ENCODE results near the gene ATXN7L1.

ATXN7L1 gene

GRCh38 chr7:105911961-105912575, 35.7 kb upstream of the ATXN7L1 start:
- no peaks in the 10 kb centered on the region for H3K4me1 ChIP-seq (ENCODE audit: insufficient read depth, insufficient read length)
- H3K27me3 ChIP-seq (ENCODE audit: insufficient read depth, insufficient read length): no peaks in the 10 kb centered on the region
- DNase-seq (ENCODE audit: low read depth, low spot score): no peak
- H3K4me3 ChIP-seq (ENCODE audit: insufficient read length, low read depth): no peak overlapping the region
- H3K36me3 ChIP-seq (ENCODE audit: insufficient read depth, insufficient read length, low read length): peaks cover 10% of the 10 kb centered on the region
- H3K9me3 ChIP-seq (ENCODE audit: insufficient read depth, low read length): peaks cover 10% of the 10 kb centered on the region; the same call in 1 of the 2 replicates
- TF ChIP-seq SUZ12 (IDR thresholded peaks at IDR 0.05; ENCODE audit: extremely low read depth, insufficient read depth, insufficient read length): no peak
- TF ChIP-seq YY1 (IDR thresholded peaks at IDR 0.05; ENCODE audit: insufficient read depth, insufficient read length): no peak
- no peak for TF ChIP-seq ZNF274 (IDR thresholded peaks at IDR 0.05; ENCODE audit: low read depth, low read length)
- H3K9ac ChIP-seq (ENCODE audit: insufficient read length, low read depth): no peak overlapping the region

- H3K36me3 ChIP-seq (ENCODE audit: insufficient read depth, insufficient read length, low read length): peaks cover 10% of the 10 kb centered on the region
- no peaks in the 10 kb centered on the region for H3K27me3 ChIP-seq (ENCODE audit: insufficient read depth, insufficient read length)
- no peaks in the 10 kb centered on the region for H3K4me1 ChIP-seq (ENCODE audit: insufficient read depth, insufficient read length)
- no peak overlapping the region for H3K9ac ChIP-seq (ENCODE audit: insufficient read length, low read depth)
- no peak for TF ChIP-seq SUZ12 (IDR thresholded peaks at IDR 0.05; ENCODE audit: extremely low read depth, insufficient read depth, insufficient read length)
- TF ChIP-seq YY1 (IDR thresholded peaks at IDR 0.05; ENCODE audit: insufficient read depth, insufficient read length): no peak
- no peak for TF ChIP-seq ZNF274 (IDR thresholded peaks at IDR 0.05; ENCODE audit: low read depth, low read length)
- H3K9me3 ChIP-seq (ENCODE audit: insufficient read depth, low read length): peaks cover 10% of the 10 kb centered on the region; the same call in 1 of the 2 replicates
- DNase-seq (ENCODE audit: low read depth, low spot score): no peak
- H3K4me3 ChIP-seq (ENCODE audit: insufficient read length, low read depth): no peak overlapping the region
Measured at GRCh38 chr7:105910172-105910571, 33.8 kb upstream of the ATXN7L1 start.

GRCh38 chr7:105909742-105910141, 33.3 kb upstream of the ATXN7L1 start:
- Histone ChIP-seq H3K36me3 (ENCODE audit: insufficient read depth, insufficient read length, low read length) (peaks cover 7% of the 10 kb centered on the region), H3K4me3 (ENCODE audit: insufficient read length, low read depth) (no peak overlapping the region), H3K9ac (ENCODE audit: insufficient read length, low read depth) (no peak overlapping the region), H3K4me1 (ENCODE audit: insufficient read depth, insufficient read length) (no peaks in the 10 kb centered on the region), H3K9me3 (ENCODE audit: insufficient read depth, low read length) (peaks cover 10% of the 10 kb centered on the region; the same call in 1 of the 2 replicates), H3K27me3 (ENCODE audit: insufficient read depth, insufficient read length) (no peaks in the 10 kb centered on the region)
- TF ChIP-seq ZNF274 (IDR thresholded peaks at IDR 0.05; ENCODE audit: low read depth, low read length) (no peak), YY1 (IDR thresholded peaks at IDR 0.05; ENCODE audit: insufficient read depth, insufficient read length) (no peak), SUZ12 (IDR thresholded peaks at IDR 0.05; ENCODE audit: extremely low read depth, insufficient read depth, insufficient read length) (no peak)
- DNase-seq (ENCODE audit: low read depth, low spot score): no peak

GRCh38 chr7:105907129-105907846, 30.9 kb upstream of the ATXN7L1 start:
- Histone ChIP-seq H3K9me3 (ENCODE audit: insufficient read depth, low read length) (peaks cover 10% of the 10 kb centered on the region; the same call in 1 of the 2 replicates), H3K9ac (ENCODE audit: insufficient read length, low read depth) (no peak overlapping the region), H3K4me3 (ENCODE audit: insufficient read length, low read depth) (no peak overlapping the region), H3K27me3 (ENCODE audit: insufficient read depth, insufficient read length) (no peaks in the 10 kb centered on the region), H3K36me3 (ENCODE audit: insufficient read depth, insufficient read length, low read length) (peaks cover 7% of the 10 kb centered on the region), H3K4me1 (ENCODE audit: insufficient read depth, insufficient read length) (no peaks in the 10 kb centered on the region)
- TF ChIP-seq YY1 (IDR thresholded peaks at IDR 0.05; ENCODE audit: insufficient read depth, insufficient read length) (no peak), ZNF274 (IDR thresholded peaks at IDR 0.05; ENCODE audit: low read depth, low read length) (no peak), SUZ12 (IDR thresholded peaks at IDR 0.05; ENCODE audit: extremely low read depth, insufficient read depth, insufficient read length) (no peak)
- DNase-seq (ENCODE audit: low read depth, low spot score): no peak

GRCh38 chr7:105906695-105907094, 30.3 kb upstream of the ATXN7L1 start:
- Histone ChIP-seq H3K36me3 (ENCODE audit: insufficient read depth, insufficient read length, low read length) (peaks cover 7% of the 10 kb centered on the region), H3K27me3 (ENCODE audit: insufficient read depth, insufficient read length) (no peaks in the 10 kb centered on the region), H3K9ac (ENCODE audit: insufficient read length, low read depth) (no peak overlapping the region), H3K4me3 (ENCODE audit: insufficient read length, low read depth) (no peak overlapping the region), H3K4me1 (ENCODE audit: insufficient read depth, insufficient read length) (no peaks in the 10 kb centered on the region), H3K9me3 (ENCODE audit: insufficient read depth, low read length) (peaks cover 10% of the 10 kb centered on the region; the same call in 1 of the 2 replicates)
- TF ChIP-seq YY1 (IDR thresholded peaks at IDR 0.05; ENCODE audit: insufficient read depth, insufficient read length): no peak
- no peak for TF ChIP-seq ZNF274 (IDR thresholded peaks at IDR 0.05; ENCODE audit: low read depth, low read length)
- no peak for TF ChIP-seq SUZ12 (IDR thresholded peaks at IDR 0.05; ENCODE audit: extremely low read depth, insufficient read depth, insufficient read length)
- DNase-seq (ENCODE audit: low read depth, low spot score): no peak

GRCh38 chr7:105905910-105906568, 29.6 kb upstream of the ATXN7L1 start:
- Histone ChIP-seq H3K4me1 (ENCODE audit: insufficient read depth, insufficient read length) (no peaks in the 10 kb centered on the region), H3K36me3 (ENCODE audit: insufficient read depth, insufficient read length, low read length) (peaks cover 5% of the 10 kb centered on the region), H3K9ac (ENCODE audit: insufficient read length, low read depth) (no peak overlapping the region), H3K27me3 (ENCODE audit: insufficient read depth, insufficient read length) (no peaks in the 10 kb centered on the region), H3K9me3 (ENCODE audit: insufficient read depth, low read length) (peaks cover 7% of the 10 kb centered on the region; the same call in 1 of the 2 replicates), H3K4me3 (ENCODE audit: insufficient read length, low read depth) (no peak overlapping the region)
- TF ChIP-seq SUZ12 (IDR thresholded peaks at IDR 0.05; ENCODE audit: extremely low read depth, insufficient read depth, insufficient read length): no peak
- TF ChIP-seq YY1 (IDR thresholded peaks at IDR 0.05; ENCODE audit: insufficient read depth, insufficient read length): no peak
- TF ChIP-seq ZNF274 (IDR thresholded peaks at IDR 0.05; ENCODE audit: low read depth, low read length): no peak
- peak; percentile 48 for DNase-seq (ENCODE audit: low read depth, low spot score)
